ENCODE measurements around the gene NT5E.

Gene NT5E

DNA sequence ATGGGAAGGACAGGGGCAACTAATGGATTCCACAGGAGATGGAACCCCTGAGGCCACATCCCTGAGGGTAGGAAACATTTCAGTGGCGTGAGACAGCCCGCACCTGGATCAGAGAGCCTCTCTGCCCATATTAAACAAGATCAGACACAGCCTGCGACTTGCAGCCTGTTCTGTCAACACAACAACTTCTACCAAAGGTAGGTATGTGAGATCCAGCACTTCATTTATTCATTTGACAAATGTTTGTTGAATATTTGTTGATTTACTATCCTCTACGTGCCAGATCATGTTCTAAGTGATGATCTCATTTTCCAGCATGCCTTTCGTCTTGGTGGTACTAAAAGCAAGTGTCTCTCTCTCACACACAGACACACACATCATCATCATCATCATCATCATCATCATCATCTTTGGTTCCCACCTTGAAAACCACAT, 43.2 kb upstream of the NT5E start:
- Histone ChIP-seq H3K79me2 (ENCODE audit: insufficient read depth, low read length) (no peaks in the 10 kb centered on the region), H3K36me3 (ENCODE audit: low read length) (no peaks in the 10 kb centered on the region), H3K4me2 (ENCODE audit: low read depth, low read length, poor library complexity, severe bottlenecking) (no peak overlapping the region), H3F3A (ENCODE audit: insufficient read depth) (no peaks in the 10 kb centered on the region), H3K9me2 (replicated peaks; ENCODE audit: insufficient read depth, low read length) (no peaks in the 10 kb centered on the region), H3K4me3 (ENCODE audit: insufficient read depth, low read length, poor library complexity, severe bottlenecking) (no peak overlapping the region), H3K27me3 (ENCODE audit: low read length) (no peaks in the 10 kb centered on the region), H4K20me1 (ENCODE audit: low read depth, low read length) (no peaks in the 10 kb centered on the region), H3K27ac (ENCODE audit: low read depth, low read length) (no peak overlapping the region), H2AFZ (ENCODE audit: low read depth, low read length, severe bottlenecking) (no peak overlapping the region), H3K9ac (ENCODE audit: low read length) (no peak overlapping the region), H3K9me3 (ENCODE audit: insufficient read depth, low read length) (no peaks in the 10 kb centered on the region)
- TF ChIP-seq, protein P1, sequence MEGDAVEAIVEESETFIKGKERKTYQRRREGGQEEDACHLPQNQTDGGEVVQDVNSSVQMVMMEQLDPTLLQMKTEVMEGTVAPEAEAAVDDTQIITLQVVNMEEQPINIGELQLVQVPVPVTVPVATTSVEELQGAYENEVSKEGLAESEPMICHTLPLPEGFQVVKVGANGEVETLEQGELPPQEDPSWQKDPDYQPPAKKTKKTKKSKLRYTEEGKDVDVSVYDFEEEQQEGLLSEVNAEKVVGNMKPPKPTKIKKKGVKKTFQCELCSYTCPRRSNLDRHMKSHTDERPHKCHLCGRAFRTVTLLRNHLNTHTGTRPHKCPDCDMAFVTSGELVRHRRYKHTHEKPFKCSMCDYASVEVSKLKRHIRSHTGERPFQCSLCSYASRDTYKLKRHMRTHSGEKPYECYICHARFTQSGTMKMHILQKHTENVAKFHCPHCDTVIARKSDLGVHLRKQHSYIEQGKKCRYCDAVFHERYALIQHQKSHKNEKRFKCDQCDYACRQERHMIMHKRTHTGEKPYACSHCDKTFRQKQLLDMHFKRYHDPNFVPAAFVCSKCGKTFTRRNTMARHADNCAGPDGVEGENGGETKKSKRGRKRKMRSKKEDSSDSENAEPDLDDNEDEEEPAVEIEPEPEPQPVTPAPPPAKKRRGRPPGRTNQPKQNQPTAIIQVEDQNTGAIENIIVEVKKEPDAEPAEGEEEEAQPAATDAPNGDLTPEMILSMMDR (IDR thresholded peaks at IDR 0.05; ENCODE audit: insufficient read depth, low read length, poor library complexity, severe bottlenecking) = no peak
- TF ChIP-seq EZH2phosphoT487 (conservative IDR thresholded peaks at IDR 0.05; ENCODE audit: low read length) = no peak

DNA sequence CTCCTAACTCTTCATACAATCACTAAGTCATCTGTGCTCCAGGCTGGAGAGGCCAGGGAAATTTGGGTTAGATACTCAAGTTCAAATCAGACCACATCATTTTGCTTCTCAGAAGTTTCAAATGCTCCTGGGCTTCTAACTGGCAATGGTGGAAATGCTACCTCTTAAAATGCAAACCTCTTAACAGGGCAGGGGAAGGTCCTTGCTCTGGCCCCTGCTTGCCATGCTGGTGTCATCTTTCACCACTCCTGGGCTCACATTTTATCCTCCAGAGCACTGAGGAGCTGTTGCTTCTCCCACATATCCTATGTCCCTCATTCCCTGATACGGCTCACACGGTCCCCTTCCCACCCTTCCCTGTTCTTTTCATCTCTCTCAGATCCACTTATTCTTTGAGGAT, 41.8 kb upstream of the NT5E start:
- H3F3A ChIP-seq (ENCODE audit: insufficient read depth) = no peaks in the 10 kb centered on the region
- H3K9me2 ChIP-seq (replicated peaks; ENCODE audit: insufficient read depth, low read length) = no peaks in the 10 kb centered on the region
- no peak overlapping the region for H3K4me3 ChIP-seq (ENCODE audit: insufficient read depth, low read length, poor library complexity, severe bottlenecking)
- H2AFZ ChIP-seq (ENCODE audit: low read depth, low read length, severe bottlenecking) = no peak overlapping the region
- no peak overlapping the region for H3K4me2 ChIP-seq (ENCODE audit: low read depth, low read length, poor library complexity, severe bottlenecking)
- H3K9ac ChIP-seq (ENCODE audit: low read length) = no peak overlapping the region
- H3K36me3 ChIP-seq (ENCODE audit: low read length) = no peaks in the 10 kb centered on the region
- H4K20me1 ChIP-seq (ENCODE audit: low read depth, low read length) = no peaks in the 10 kb centered on the region
- H3K9me3 ChIP-seq (ENCODE audit: insufficient read depth, low read length) = no peaks in the 10 kb centered on the region
- H3K79me2 ChIP-seq (ENCODE audit: insufficient read depth, low read length) = no peaks in the 10 kb centered on the region
- no peak for TF ChIP-seq EZH2phosphoT487 (conservative IDR thresholded peaks at IDR 0.05; ENCODE audit: low read length)
- TF ChIP-seq, protein P1 (IDR thresholded peaks at IDR 0.05; ENCODE audit: insufficient read depth, low read length, poor library complexity, severe bottlenecking) = no peak
- no peaks in the 10 kb centered on the region for H3K27me3 ChIP-seq (ENCODE audit: low read length)
- H3K27ac ChIP-seq (ENCODE audit: low read depth, low read length) = no peak overlapping the region

DNA sequence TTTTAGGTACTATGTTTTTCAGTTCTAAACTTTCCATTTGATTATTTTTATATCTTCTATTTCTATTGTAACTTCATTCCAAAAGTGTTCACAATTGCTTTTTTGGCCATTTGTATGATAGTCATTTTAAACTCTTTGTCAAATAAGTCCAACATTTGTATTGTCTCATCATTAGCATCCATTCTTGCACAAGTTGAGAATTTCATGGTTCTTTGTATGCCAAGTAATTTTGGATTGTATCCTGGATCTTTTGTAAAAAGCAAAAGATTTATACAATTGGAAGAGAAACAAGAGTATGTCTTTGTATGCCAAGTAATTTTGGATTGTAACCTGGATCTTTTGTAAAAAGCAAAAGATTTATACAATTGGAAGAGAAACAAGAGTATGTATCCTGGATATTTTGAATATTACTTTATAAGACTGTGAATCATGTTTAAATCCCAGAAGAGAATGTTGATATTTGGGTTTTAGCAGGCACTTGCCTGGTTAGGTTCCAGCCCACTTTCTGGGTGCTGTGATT, 36.9 kb upstream of the NT5E start:
- no peak overlapping the region for H3K4me2 ChIP-seq (ENCODE audit: low read depth, low read length, poor library complexity, severe bottlenecking)
- H3K27ac ChIP-seq (ENCODE audit: low read depth, low read length) = no peak overlapping the region
- H3K27me3 ChIP-seq (ENCODE audit: low read length) = no peaks in the 10 kb centered on the region
- H3K4me3 ChIP-seq (ENCODE audit: insufficient read depth, low read length, poor library complexity, severe bottlenecking) = no peak overlapping the region
- H4K20me1 ChIP-seq (ENCODE audit: low read depth, low read length) = no peaks in the 10 kb centered on the region
- no peak overlapping the region for H3K9ac ChIP-seq (ENCODE audit: low read length)
- H3F3A ChIP-seq (ENCODE audit: insufficient read depth) = no peaks in the 10 kb centered on the region
- H2AFZ ChIP-seq (ENCODE audit: low read depth, low read length, severe bottlenecking) = no peak overlapping the region
- TF ChIP-seq, protein P1 (IDR thresholded peaks at IDR 0.05; ENCODE audit: insufficient read depth, low read length, poor library complexity, severe bottlenecking) = no peak
- no peak for TF ChIP-seq EZH2phosphoT487 (conservative IDR thresholded peaks at IDR 0.05; ENCODE audit: low read length)
- H3K9me2 ChIP-seq (replicated peaks; ENCODE audit: insufficient read depth, low read length) = no peaks in the 10 kb centered on the region
- H3K79me2 ChIP-seq (ENCODE audit: insufficient read depth, low read length) = no peaks in the 10 kb centered on the region
- no peaks in the 10 kb centered on the region for H3K36me3 ChIP-seq (ENCODE audit: low read length)
- H3K9me3 ChIP-seq (ENCODE audit: insufficient read depth, low read length) = no peaks in the 10 kb centered on the region
